CD4-positive, alpha-beta T cell treated with Interleukin-4 for 4 hours (primary cell): ENCODE results near the gene PSMD12.
"Not testable (repeated sequence)": the region's sequence is repeated elsewhere in the genome, so short reads cannot be mapped to it uniquely, and the experiment has no call there.

ENCODE experiments used
- DNase-seq: peaks from one replicate; pipeline ENCODE4 v3.0.0-alpha.2; 2020

PSMD12 gene

GRCh38 chr17:67353929-67354574 lies 12.3 kb downstream of the PSMD12 start:
- DNase-seq, result no peak

- no peak for DNase-seq
Observed at GRCh38 chr17:67353161-67353560, 13.2 kb downstream of the PSMD12 start.

- DNase-seq, result no peak
Observed at GRCh38 chr17:67349420-67349819, 17.0 kb downstream of the PSMD12 start.

- no peak for DNase-seq
Observed at GRCh38 chr17:67347826-67348225, 18.6 kb downstream of the PSMD12 start.

- DNase-seq, result no peak
Observed at GRCh38 chr17:67343237-67343636, 23.1 kb downstream of the PSMD12 start.

GRCh38 chr17:67338353-67338752 lies 28.0 kb downstream of the PSMD12 start:
- DNase-seq, result not testable (repeated sequence)

GRCh38 chr17:67336859-67337258 lies 29.5 kb downstream of the PSMD12 start:
- DNase-seq, result no peak

GRCh38 chr17:67335245-67335835 lies 31.0 kb downstream of the PSMD12 start:
- no peak for DNase-seq

GRCh38 chr17:67332162-67332508 lies 34.2 kb downstream of the PSMD12 start:
- DNase-seq, result not testable (repeated sequence)

- not testable (repeated sequence) for DNase-seq
Observed at GRCh38 chr17:67331381-67332161, 34.8 kb downstream of the PSMD12 start.

- no peak for DNase-seq
Observed at GRCh38 chr17:67328026-67328425, 38.4 kb downstream of the PSMD12 start.

- DNase-seq, result not testable (repeated sequence)
Observed at GRCh38 chr17:67326959-67327745, 39.2 kb downstream of the PSMD12 start.

- no peak for DNase-seq
Observed at GRCh38 chr17:67326440-67326839, 39.9 kb downstream of the PSMD12 start.

GRCh38 chr17:67324330-67324729 lies 42.0 kb downstream of the PSMD12 start:
- no peak for DNase-seq

GRCh38 chr17:67323445-67323844 lies 42.9 kb downstream of the PSMD12 start:
- DNase-seq, result no peak

GRCh38 chr17:67322042-67322787 lies 44.2 kb downstream of the PSMD12 start:
- DNase-seq, result no peak

GRCh38 chr17:67321486-67321885 lies 44.9 kb downstream of the PSMD12 start:
- DNase-seq, result not testable (repeated sequence)

GRCh38 chr17:67316781-67317180 lies 49.6 kb downstream of the PSMD12 start:
- no peak for DNase-seq

GRCh38 chr17:67315865-67316264 lies 50.5 kb downstream of the PSMD12 start:
- no peak for DNase-seq

GRCh38 chr17:67312265-67312664 lies 54.1 kb downstream of the PSMD12 start:
- DNase-seq, result no peak

GRCh38 chr17:67311575-67311974 lies 54.8 kb downstream of the PSMD12 start:
- DNase-seq, result no peak

GRCh38 chr17:67310406-67310805 lies 56.0 kb downstream of the PSMD12 start:
- no peak for DNase-seq
